Myocyte (in vitro differentiated cells): ENCODE measurements around the gene CCL16. TPM values are rescaled to one million over a fixed set of nuclear protein-coding genes. Genes with fewer than 3 reads are reported as not detected.

ENCODE experiments used
- DNase-seq: peaks from one replicate; pipeline ENCODE4 v3.0.0-alpha.2; 2012; ENCODE audit warnings: low read depth
- total RNA-seq: library from RNA; depleted of rRNA; stranded (reverse); fragments of >200 nt; gene quantifications from 2 replicates; pipeline ENCODE4 v1.2.3, GENCODE V29; 2014

Gene CCL16
- total RNA-seq, 1 donor from 2014 or later = not detected

DNA sequence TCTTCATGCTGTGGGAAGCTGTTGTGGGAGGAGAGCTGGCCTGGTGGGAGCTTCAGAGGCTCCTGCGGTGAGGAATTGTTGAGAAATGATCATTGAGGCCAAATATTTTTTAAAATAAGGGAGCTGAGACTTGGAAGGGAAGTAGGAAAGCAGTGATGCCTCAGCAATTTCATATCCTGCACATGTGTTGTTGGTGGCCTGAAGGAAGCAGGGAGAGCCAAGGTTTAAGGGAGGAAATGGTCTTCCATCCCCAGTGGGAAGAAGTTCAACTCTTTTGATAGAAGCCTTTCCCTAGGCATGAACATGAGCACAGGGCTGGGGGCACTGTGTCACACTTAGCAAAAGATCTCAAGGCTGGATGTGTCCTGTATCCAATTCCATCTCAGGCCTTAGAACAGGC lies 5.3 kb upstream of the CCL16 start, which contains the start of gene CCL14:
Gene CCL14 (minus strand): TSS at position 87 of the 400 bp plus-strand sequence. CDS start 80 bp downstream, at position 7.
- no peak for DNase-seq

DNA sequence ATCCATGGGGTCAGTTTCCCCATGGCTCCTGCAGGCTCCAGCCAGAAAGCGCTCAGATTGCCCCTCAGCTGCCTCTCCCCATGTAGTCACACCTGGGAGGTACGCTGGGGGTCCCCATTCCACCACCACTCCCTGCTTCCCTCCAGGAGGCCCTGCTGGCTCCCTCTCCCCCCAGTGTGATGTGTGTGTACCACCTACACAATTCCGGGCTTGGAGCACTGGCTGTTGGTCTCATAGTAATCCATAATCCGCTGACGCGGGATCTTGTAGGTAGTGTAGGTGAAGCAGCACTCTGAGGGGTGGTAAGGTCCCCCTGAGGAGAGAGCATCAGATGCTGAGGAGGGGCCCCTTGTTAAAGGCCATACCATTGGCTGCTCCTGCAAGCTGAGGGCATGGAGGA lies 2.8 kb upstream of the CCL16 start:
- DNase-seq = no peak

DNA sequence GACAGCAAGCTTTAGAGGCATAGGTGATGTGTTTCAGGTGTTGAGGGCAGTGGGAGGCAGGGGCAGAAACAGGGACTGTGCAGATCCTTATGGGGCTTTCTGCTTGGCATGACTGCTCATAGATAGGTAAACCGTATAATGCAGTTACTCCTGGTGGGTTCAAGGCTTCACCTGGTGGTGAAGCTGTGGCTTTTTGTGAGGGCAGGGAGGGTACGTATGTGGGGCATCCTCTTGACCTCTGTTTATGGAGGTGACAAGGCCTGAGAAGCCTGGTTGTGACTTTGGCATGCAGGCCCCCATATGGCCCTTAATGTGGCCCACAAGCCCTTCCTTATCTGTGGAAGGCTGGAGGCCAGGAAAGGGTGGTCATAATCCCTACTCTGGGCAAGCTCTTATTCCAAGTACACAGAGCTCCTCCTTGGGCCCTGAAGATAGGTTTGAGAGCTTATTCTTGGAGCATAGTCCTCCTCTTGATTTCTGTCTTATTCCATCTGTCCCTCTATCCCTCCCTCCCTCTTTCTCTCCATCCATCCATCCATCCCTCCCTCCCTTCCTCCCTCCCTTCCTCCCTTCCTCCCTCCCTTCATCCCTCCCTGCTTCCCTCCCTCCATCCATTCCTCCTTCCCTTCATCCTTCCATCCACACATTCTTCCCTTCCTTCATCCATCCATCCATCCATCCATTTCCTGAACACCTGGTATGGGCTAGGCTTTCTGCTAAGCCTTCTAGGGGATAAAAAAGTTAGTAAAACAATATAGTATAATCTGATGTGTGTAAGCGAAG lies 1.3 kb upstream of the CCL16 start:
- DNase-seq = no peak

DNA sequence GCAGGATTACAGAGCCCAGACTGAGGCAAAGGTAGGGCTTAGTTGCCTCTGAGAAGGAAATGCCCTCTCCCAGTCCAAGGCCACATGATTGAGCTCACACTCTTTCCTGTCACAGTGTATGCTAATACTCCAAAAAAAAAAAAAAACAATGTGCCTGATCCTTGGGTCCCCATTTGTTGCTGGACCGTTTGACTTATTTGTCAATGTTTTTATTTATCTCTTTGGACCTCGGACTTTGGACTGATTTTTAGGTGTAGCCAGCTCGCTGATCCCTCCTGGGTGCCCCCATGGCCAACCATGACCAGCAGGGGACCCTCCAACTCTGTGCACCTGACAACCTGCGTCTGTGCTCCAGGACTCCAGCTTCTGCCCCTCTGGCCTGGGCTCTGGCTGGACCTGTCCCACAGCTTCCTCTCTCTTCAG lies 622 bp upstream of the CCL16 start:
- no peak for DNase-seq

DNA sequence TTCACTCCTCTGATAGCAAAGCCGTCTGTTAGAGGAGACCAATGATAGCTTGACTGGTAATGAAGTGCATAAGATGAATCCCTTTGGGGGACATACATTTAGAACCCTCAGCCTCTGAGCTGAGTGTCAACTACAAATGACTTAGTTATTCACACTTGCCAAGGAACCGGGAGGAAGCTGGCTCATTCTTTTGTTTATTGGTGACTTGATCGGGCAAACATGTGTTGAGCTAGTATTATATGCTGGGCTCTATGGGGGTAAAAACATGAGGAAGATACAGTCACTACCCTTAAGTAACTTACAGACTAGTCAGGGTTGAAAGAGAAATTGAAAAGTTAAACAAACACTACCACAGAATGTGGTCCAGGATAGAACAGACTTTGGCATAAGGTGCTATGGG lies 3.0 kb downstream of the CCL16 start:
- DNase-seq = no peak

DNA sequence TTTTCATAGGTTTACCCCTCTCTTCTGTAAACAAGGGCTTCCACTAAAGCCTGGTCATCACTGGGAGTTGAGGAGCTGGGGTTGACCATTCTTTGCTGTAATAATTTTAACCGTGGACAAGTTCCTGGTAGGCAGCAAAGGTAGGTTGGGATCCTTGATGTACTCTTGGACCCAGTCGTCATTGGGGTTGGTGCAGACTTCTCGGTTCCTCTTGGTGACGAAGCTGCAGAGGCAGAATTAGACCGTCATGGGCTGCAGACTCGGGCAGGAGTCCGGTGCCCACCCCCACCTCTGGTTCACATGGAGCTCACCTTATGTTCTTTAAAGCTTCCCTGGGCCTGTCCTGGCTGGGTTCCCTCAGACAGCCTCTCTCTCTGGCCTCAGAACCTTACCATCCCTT lies 3.8 kb downstream of the CCL16 start:
- no peak for DNase-seq

DNA sequence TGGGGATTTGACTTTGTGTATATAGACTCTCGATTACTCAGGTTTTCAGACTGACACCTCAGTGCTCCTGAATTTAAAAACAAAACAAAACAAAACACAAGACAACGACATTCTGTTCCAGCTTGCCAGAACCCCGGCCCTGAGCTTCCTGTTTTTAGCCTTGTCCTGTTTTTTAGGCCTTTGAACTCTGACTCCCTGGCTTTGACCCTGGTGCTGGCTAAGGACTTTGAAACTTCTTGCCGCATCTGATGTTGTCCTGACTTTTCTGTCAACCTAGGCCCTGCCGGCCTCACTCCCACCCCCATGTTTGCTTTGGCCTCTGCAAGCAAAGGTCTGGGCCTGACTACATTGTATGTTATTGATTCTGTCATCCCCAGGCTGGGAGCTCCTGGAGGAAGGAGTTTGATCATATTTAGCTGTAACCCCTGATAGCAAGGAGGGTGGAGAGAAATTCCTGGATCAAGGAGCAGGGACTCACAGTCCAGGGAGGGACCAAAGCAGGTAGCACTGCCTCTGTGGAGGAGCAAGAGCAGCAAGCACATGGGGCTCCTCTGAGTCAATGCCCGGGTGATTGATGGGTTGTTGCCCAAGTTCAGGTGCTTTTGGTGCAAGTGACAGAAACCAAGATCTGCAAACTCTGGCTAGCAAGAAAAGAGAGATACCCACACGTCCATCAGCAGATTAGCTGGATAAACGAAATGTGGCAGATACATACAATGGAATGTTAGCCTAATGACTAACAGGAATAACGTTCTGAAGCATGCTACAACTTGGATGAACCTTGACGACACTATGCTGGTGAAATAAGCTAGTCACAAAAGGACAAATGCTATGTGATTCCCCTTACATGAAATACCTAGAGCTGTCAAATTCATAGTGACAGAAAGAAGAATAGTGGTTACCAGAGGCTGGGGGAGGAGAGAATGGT lies 7.7 kb downstream of the CCL16 start:
- DNase-seq = no peak

DNA sequence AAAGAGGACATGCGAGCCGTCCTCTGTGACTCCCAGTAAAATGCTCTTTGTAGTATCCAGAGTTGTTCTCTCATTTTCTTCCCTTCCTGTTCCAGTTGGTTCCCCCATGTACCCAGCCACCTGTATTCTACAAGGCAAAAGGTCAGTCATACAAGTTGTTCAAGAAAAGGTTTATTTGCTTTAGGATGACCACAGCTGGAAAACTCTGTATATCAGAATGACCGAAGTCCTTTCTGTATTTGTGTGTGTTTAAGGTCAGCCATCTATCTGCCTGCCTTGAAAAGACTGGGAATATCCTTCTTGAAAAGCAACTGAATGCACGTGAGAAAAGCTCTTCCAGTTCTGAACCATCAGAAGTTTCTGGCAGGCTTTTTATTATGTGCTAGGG lies 8.4 kb downstream of the CCL16 start:
- DNase-seq = no peak

DNA sequence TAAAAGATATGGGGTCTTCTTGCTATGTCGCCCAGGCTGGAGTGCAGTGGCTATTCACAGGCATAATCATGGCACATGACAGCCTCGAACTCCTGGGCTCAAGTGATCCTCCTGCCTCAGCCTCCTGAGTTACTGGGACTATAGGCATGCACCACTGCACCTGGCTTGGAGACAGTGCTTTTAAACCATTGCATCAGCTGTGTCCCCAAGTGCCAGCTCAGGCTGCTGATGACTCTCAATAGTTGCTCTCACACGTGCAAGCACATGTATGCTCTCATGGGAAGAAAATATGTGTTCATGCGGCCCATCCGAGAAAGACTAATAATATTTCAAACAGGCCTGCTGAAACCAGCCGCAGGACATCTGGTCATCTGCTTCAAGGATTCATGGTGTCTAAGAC lies 8.8 kb downstream of the CCL16 start:
- no peak for DNase-seq

DNA sequence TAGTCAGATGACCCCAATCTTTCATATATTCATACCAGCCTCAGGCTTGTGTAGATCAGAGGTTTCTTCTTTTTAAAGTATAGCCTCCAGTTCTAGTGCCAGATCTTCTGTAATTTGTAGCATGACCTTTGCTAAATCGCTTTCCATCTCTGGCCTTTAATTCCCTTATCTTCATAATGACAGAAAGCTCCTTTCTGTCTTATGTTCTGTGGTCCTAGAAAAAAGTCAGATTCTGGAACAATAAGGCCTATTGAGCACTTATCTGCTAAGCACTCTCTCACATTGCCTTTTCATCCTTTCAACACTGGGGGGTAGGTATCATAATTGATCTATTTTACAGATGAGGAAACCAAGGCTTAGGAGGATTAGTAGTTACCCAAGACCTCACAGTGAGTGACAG lies 9.2 kb downstream of the CCL16 start:
- no peak for DNase-seq

DNA sequence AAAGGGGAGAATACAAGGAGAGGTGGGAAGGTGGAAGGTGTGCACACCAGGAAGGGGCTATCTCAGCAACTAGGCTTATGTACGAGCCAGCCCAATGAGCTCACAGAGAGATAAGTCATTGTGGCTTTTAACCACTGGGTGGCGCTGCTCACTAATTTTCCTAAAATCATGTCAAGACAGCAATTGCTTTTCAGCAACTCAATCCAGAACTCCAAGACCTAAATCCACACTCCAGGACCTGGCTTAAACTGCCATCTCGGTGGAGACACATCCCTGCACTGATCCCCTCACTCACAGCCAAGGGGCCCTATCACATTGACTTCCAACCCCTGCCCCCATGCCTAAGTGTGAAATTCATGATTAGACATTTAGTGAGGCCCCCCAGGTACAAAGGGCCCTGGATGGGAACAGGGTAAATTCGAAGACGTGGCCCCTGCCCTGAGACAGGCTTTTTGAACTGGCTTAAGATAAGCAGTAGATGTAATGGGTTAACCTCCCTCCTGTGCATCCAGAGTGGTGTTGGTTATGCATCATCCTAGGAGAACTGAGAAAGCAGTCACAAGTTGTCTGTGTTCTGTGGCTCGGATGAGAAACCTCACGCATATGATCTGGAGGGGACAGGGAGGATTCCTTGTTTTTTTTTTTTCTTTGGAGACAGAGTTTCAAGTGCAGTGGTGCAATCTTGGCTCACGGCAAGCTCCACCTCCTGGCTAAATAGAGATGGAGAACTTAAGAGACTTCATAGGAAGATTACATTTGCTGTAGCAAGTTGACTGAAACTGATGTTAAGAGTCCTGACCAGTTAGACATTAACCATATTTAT lies 11.5 kb downstream of the CCL16 start:
- peak; percentile 82 for DNase-seq

DNA sequence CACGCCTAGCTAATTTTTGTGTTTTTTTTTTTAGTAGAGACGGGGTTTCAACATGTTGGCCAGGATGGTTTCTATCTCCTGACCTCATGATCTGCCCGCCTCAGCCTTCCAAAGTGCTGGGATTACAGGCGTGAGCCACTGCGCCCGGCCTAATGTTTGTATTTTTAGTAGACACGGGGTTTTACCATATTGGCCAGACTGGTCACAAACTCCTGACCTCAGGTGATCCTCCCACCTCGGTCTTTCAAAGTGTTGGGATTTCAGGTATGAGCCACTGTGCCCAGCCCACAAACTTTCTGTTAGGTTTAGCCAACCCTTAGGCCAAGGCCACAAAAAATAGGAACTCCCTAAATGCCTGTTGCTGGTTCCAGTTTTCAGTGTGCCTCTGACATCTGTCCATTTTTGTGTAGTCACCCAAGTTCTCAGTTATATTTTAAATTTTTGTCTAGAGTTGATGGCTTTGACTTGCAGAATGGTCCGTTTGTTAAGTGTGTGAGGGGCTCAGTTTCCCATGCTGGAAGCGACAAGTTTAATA lies 12.7 kb downstream of the CCL16 start:
- no peak for DNase-seq

DNA sequence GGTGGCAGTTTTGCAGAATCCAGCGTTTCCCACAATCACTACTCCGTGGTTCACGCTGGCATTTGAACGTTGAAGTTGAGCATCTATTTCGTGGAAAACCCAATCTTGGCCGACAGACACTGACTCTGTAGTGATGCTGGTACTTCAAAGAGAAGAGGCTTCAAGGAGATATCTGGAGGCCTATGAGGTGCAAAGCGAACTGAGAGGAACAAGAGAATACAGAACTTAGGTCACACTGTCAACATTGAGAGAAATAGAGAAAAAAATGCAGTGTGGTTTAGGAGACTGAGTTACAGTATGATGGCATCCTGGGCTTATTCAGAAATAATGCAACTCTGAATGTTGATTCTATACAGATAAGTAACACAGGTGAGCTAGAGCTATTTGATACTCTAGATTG lies 16.0 kb downstream of the CCL16 start:
- no peak for DNase-seq

DNA sequence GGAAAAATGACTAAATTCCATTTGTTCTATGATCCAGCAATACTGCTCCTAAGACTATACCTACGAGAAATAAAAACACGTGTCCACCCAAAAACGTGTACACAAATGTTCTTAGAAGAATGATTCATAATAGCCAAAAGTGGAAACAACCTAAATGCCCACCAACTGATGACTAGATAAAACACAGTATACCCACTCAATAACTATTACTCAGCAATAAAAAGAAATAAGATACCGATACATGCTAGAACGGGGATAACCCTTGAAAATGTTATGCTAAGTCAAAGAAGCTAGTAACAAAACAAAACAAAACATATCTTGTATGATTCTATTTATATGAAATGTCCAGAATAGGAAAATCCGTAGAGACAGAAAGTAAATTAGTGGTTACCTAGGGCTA lies 17.6 kb downstream of the CCL16 start:
- no peak for DNase-seq

DNA sequence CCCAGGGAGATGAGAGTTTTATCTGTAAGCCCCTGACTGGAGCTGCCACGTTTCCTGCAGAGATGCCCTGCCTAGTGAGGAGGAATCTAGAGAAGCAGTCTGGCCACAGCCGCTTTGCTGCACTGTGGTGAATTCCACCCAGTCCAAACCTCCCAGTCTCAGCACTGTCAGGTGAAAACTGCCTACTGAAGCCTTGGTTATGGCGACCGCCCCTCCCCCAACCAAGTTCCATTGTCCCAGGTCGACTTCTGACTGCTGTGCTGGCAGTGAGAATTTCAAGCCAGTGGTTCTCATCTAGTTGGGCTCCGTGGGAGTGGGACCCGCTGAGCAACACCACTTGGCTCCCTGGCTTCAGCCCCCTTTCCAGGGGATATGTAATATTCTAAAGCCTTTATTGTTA lies 27.6 kb downstream of the CCL16 start:
- no peak for DNase-seq

DNA sequence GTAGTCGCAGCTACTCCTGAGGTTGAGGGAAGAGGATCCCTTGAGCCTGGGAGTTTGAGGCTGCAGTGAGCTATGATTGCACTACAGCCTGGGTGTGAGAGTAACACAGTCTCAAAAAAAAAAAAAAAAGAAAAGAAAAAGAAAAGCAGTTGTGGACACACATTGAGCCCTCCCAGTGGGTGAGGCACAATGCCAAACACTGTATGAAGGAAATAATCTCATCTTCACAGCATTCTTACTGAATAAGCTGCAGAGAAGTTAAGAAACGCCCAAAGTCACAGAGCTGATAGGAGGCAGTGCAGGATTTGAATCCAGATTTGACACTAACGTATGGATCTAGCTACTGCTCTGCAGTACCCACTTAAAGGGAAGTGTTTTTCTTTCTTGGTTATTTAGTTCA lies 31.9 kb downstream of the CCL16 start:
- DNase-seq = no peak

DNA sequence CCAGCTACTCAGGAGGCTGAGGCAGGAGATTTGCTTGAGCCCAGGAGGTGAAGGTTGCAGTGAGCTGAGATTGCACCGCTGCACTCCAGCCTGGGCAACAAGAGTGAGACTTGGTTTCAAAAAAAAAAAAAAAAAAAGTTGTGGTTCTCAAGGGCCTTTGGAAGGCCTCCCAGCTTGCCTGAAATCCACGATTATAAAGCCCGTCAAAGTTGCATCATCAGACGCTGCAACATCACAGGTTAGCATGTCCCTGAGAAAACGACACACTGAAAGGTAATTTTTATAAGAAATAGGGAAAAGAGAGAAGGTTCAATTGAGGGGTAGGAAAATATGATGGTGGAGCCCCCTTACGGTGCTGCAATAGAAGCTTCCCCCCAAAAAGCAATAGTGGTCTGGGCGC lies 33.2 kb downstream of the CCL16 start:
- DNase-seq = no peak

DNA sequence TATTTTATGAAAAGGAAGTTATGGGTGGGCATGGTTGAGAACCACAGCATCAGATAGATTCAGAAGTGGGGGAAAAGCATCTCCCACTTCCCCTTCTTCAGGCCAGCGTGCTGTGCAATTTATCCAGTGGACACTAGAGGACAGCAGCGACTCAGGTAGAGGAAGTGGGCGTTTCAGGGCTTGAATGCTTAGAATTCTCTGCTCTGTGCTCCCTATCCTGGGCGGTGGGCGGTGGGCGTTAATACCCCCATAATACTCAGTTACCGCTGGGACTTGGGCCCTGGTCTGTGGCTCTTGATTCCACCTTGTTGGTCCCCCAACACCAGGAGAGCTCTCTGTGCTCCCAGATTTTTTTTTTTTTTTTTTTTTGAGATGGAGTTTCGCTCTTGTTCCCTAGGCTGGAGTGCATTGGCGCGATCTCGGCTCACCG lies 34.1 kb downstream of the CCL16 start:
- peak; percentile 43 for DNase-seq

DNA sequence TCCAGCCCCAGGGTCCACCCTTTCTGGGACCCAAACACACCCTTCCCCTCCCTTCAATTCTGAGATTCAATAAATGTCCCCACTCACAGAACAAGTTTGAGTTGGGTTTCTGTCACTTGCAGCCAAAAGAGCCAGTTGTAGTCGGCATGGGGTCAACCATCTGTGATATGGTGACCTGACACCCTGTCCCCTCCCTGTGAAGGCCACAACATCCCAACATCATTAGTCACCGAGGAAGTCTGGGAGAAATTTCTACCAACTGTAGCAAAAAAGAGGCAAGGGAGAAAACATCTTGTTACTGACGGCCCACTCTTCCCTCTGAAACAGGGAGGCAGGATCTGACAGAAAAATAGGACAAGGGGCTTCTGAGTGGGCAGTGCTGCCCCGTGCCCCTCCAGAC lies 37.1 kb downstream of the CCL16 start:
- peak; percentile 38 for DNase-seq

DNA sequence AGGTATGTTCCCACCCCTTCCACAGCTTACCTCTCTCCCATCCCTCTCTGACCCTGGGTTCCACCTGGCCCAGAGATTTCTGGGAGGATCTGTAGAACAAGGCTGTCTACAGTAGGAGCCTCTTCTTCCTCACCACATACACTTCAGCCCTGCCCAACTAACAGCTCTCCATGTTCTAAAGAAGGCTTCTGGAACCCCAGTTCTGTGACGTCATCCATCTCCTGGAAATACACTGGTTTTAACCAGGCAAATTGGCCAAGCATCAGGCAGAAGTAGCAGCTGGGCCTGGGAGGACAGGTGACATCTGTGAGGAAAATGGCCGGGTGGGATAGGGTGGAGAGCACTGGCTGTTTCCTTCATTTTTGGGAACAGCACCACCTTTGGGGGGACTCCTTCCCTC lies 37.8 kb downstream of the CCL16 start, which contains the start of gene LYZL6:
Gene LYZL6 (minus strand): TSS at position 177 of the 400 bp plus-strand sequence. CDS start 4,357 bp downstream, outside the sequence.
- DNase-seq = peak; percentile 13

DNA sequence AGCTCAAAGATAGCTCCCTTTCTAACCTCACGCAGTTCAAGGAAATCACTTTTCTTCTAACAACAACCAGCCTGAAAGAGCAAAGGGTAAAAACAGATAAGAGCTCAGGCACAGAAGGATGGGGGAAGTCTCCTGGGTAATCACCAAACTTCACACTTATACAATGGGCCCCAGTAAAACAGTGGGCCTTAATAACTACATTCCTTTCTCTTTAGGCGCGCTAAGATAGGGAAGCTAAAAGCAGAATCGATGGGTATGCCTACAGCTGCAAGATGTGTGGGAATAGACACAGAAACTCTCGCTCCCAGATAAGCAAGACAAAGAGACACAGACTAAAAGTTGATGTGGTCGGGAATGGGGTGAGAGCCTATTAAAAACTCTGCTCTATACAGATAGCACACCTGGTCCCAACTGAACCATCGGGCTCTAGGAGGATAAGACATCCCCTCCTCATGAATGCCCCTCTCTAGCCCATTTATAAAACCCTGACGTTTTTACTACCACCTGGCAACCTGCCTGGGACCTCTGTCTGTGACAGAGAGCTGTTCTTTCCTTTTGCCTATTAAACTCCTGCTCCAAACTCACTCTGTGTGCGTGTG lies 38.6 kb downstream of the CCL16 start:
- DNase-seq = no peak
